Dendritic cell treated with granulocyte-macrophage colony-stimulating factor and Interleukin-4, amounts not matched to agents 40 ng/mL and 50 ng/mL, for 4 days (primary cell): ENCODE measurements around the gene CACNA1C.

Experiments
- H3K27ac Mint-ChIP-seq: one replicate; pipeline ENCODE4 v1.8.0; 2022; ENCODE audit warnings: mild to moderate bottlenecking, mixed read lengths
- H3K27me3 Mint-ChIP-seq: one replicate; pipeline ENCODE4 v1.8.0; 2022; ENCODE audit warnings: mild to moderate bottlenecking, mixed read lengths
- H3K36me3 Mint-ChIP-seq: one replicate; pipeline ENCODE4 v1.8.0; 2022; ENCODE audit warnings: low read depth, mixed read lengths
- H3K4me1 Mint-ChIP-seq: one replicate; pipeline ENCODE4 v1.8.0; 2022; ENCODE audit warnings: low read depth, mixed read lengths
- H3K4me3 Mint-ChIP-seq: one replicate; pipeline ENCODE4 v1.8.0; 2022; ENCODE audit warnings: mild to moderate bottlenecking, moderate library complexity, mixed read lengths
- H3K9me3 Mint-ChIP-seq: one replicate; pipeline ENCODE4 v1.8.0; 2022; ENCODE audit warnings: mixed read lengths
- intact Hi-C: fragments of 100-400 bp; cut with micrococcal nuclease; formaldehyde crosslinking; loops from one replicate; pipeline ENCODE4 v1.15.0; 2022

Gene CACNA1C

GRCh38 chr12:2075508-2076195 lies 22.9 kb downstream of the CACNA1C start:
- Mint-ChIP-seq H3K9me3 (peaks cover 13% of the 10 kb centered on the region), H3K36me3 (peaks cover 4% of the 10 kb centered on the region), H3K27me3 (peaks cover 1% of the 10 kb centered on the region), H3K4me3 (no peak overlapping the region), H3K27ac (no peak overlapping the region), H3K4me1 (no peaks in the 10 kb centered on the region)
- intact Hi-C loops, result no loop called here

GRCh38 chr12:2076196-2076570 lies 23.4 kb downstream of the CACNA1C start:
- Mint-ChIP-seq H3K27me3 (no peaks in the 10 kb centered on the region), H3K9me3 (peaks cover 8% of the 10 kb centered on the region), H3K4me3 (no peak overlapping the region), H3K36me3 (peaks cover 2% of the 10 kb centered on the region), H3K27ac (no peak overlapping the region), H3K4me1 (no peaks in the 10 kb centered on the region)
- intact Hi-C loops, result no loop called here

- Mint-ChIP-seq H3K9me3 (peaks cover 3% of the 10 kb centered on the region), H3K36me3 (no peaks in the 10 kb centered on the region), H3K27ac (no peak overlapping the region), H3K4me1 (no peaks in the 10 kb centered on the region), H3K27me3 (no peaks in the 10 kb centered on the region), H3K4me3 (no peak overlapping the region)
- intact Hi-C loops, result no loop called here
Measured at GRCh38 chr12:2076728-2077127, 23.9 kb downstream of the CACNA1C start.

GRCh38 chr12:2080604-2081003 lies 27.8 kb downstream of the CACNA1C start:
- Mint-ChIP-seq H3K4me1 (no peaks in the 10 kb centered on the region), H3K36me3 (no peaks in the 10 kb centered on the region), H3K27ac (no peak overlapping the region), H3K9me3 (no peaks in the 10 kb centered on the region), H3K4me3 (no peak overlapping the region), H3K27me3 (no peaks in the 10 kb centered on the region)
- intact Hi-C loops, result no loop called here

- Mint-ChIP-seq H3K4me3 (no peak overlapping the region), H3K4me1 (no peaks in the 10 kb centered on the region), H3K27ac (no peak overlapping the region), H3K9me3 (no peaks in the 10 kb centered on the region), H3K36me3 (no peaks in the 10 kb centered on the region), H3K27me3 (peaks cover 2% of the 10 kb centered on the region)
- intact Hi-C loops, result no loop called here
Measured at GRCh38 chr12:2082321-2082720, 29.5 kb downstream of the CACNA1C start.

GRCh38 chr12:2083008-2083407 lies 30.2 kb downstream of the CACNA1C start:
- H3K9me3 Mint-ChIP-seq, result no peaks in the 10 kb centered on the region

GRCh38 chr12:2083561-2083960 lies 30.8 kb downstream of the CACNA1C start:
- intact Hi-C loops, result no loop called here

More at GRCh38 chr12:2083008-2083407, 30.2 kb downstream of the CACNA1C start:
- H3K4me1 Mint-ChIP-seq, result no peaks in the 10 kb centered on the region
- no peaks in the 10 kb centered on the region for H3K36me3 Mint-ChIP-seq
- peaks cover 2% of the 10 kb centered on the region for H3K27me3 Mint-ChIP-seq
- intact Hi-C loops, result no loop called here
- H3K4me3 Mint-ChIP-seq, result no peak overlapping the region
- H3K27ac Mint-ChIP-seq, result no peak overlapping the region

GRCh38 chr12:2084553-2085296 lies 31.9 kb downstream of the CACNA1C start:
- H3K4me1 Mint-ChIP-seq, result no peaks in the 10 kb centered on the region
- H3K27me3 Mint-ChIP-seq, result peaks cover 2% of the 10 kb centered on the region
- intact Hi-C loops, result no loop called here
- H3K9me3 Mint-ChIP-seq, result no peaks in the 10 kb centered on the region
- no peak overlapping the region for H3K27ac Mint-ChIP-seq
- no peaks in the 10 kb centered on the region for H3K36me3 Mint-ChIP-seq
- no peak overlapping the region for H3K4me3 Mint-ChIP-seq

More at GRCh38 chr12:2083561-2083960, 30.8 kb downstream of the CACNA1C start:
- Mint-ChIP-seq H3K27ac (no peak overlapping the region), H3K27me3 (peaks cover 2% of the 10 kb centered on the region), H3K4me3 (no peak overlapping the region), H3K4me1 (no peaks in the 10 kb centered on the region), H3K9me3 (no peaks in the 10 kb centered on the region), H3K36me3 (no peaks in the 10 kb centered on the region)

- Mint-ChIP-seq H3K4me1 (peaks cover 9% of the 10 kb centered on the region), H3K36me3 (no peaks in the 10 kb centered on the region), H3K27me3 (no peaks in the 10 kb centered on the region), H3K27ac (no peak overlapping the region), H3K9me3 (no peaks in the 10 kb centered on the region), H3K4me3 (no peak overlapping the region)
- intact Hi-C loops, result no loop called here
Measured at GRCh38 chr12:2092354-2092753, 39.6 kb downstream of the CACNA1C start.

- H3K27me3 Mint-ChIP-seq, result no peaks in the 10 kb centered on the region
- no peaks in the 10 kb centered on the region for H3K9me3 Mint-ChIP-seq
- no peaks in the 10 kb centered on the region for H3K36me3 Mint-ChIP-seq
- H3K4me1 Mint-ChIP-seq, result peaks cover 9% of the 10 kb centered on the region
- no peak overlapping the region for H3K27ac Mint-ChIP-seq
- intact Hi-C loops, result no loop called here
- no peak overlapping the region for H3K4me3 Mint-ChIP-seq
Measured at GRCh38 chr12:2092890-2093289, 40.1 kb downstream of the CACNA1C start.

- H3K4me1 Mint-ChIP-seq, result peaks cover 9% of the 10 kb centered on the region
- no peak overlapping the region for H3K27ac Mint-ChIP-seq
- H3K4me3 Mint-ChIP-seq, result no peak overlapping the region
- intact Hi-C loops, result no loop called here
- H3K36me3 Mint-ChIP-seq, result no peaks in the 10 kb centered on the region
- H3K9me3 Mint-ChIP-seq, result no peaks in the 10 kb centered on the region
- no peaks in the 10 kb centered on the region for H3K27me3 Mint-ChIP-seq
Measured at GRCh38 chr12:2094597-2094996, 41.8 kb downstream of the CACNA1C start.

GRCh38 chr12:2095878-2096277 lies 43.1 kb downstream of the CACNA1C start:
- H3K4me1 Mint-ChIP-seq, result peaks cover 9% of the 10 kb centered on the region
- no peak overlapping the region for H3K27ac Mint-ChIP-seq
- no peaks in the 10 kb centered on the region for H3K27me3 Mint-ChIP-seq
- no peak overlapping the region for H3K4me3 Mint-ChIP-seq
- intact Hi-C loops, result no loop called here
- H3K9me3 Mint-ChIP-seq, result no peaks in the 10 kb centered on the region
- no peaks in the 10 kb centered on the region for H3K36me3 Mint-ChIP-seq

GRCh38 chr12:2097617-2098016 lies 44.8 kb downstream of the CACNA1C start:
- H3K4me3 Mint-ChIP-seq, result no peak overlapping the region
- no peaks in the 10 kb centered on the region for H3K27me3 Mint-ChIP-seq
- no peaks in the 10 kb centered on the region for H3K9me3 Mint-ChIP-seq
- intact Hi-C loops, result no loop called here
- no peak overlapping the region for H3K27ac Mint-ChIP-seq
- peaks cover 9% of the 10 kb centered on the region for H3K4me1 Mint-ChIP-seq
- H3K36me3 Mint-ChIP-seq, result no peaks in the 10 kb centered on the region

GRCh38 chr12:2098852-2099251 lies 46.1 kb downstream of the CACNA1C start:
- no peaks in the 10 kb centered on the region for H3K9me3 Mint-ChIP-seq
- intact Hi-C loops, result no loop called here

More at GRCh38 chr12:2098852-2099251, 46.1 kb downstream of the CACNA1C start:
- Mint-ChIP-seq H3K4me1 (peaks cover 9% of the 10 kb centered on the region), H3K27ac (no peak overlapping the region), H3K36me3 (no peaks in the 10 kb centered on the region), H3K4me3 (no peak overlapping the region), H3K27me3 (no peaks in the 10 kb centered on the region)
